Measurements from ENCODE around the gene SEMA3F.

SEMA3F gene

DNA sequence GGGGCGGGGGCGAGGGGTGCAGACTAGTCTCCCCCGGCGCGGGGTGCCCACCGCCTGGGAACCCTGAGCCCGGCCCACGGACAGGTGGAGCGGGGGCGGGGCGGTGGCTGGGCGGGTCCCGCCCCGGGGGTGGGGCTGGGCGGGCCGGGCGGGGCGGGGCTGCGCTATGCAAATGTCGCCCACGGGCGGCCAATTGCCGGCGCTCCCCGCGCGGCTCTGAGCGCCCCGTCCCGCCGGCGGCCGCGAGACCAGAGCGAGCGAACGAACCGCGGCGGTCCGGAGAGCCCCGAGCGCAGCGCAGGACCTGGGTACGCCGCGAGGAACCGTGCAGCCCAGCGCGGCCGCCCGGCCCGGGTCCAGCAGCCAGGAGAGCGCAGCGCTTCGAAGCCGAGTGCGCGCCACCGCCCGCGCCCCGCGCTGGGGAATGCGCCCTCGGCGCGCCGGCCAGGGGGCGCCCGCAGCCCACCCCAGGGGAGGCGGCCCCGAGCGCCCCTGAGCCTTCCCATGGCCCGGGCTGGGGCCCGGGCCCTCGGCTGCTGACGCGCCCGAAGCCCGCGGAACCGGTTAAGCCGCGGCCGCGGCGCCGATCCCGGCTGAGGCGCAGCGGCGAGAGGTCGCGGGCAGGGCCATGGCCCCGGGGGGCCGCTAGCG, at the start of gene SEMA3F:
TSS of gene SEMA3F (plus strand) at position 485 of the 651 bp plus-strand sequence. CDS start 4,299 bp downstream, outside the sequence.
- H3K4me3 ChIP-seq (ENCODE audit: control insufficient read depth, low read depth, low read length), result peak within 1 kb of the TSS; percentile 15
- DNase-seq (ENCODE audit: low read depth), result peak; percentile 35
- no peak for TF ChIP-seq CTCF (conservative IDR thresholded peaks at IDR 0.05; ENCODE audit: control insufficient read depth, insufficient read depth, low read depth, low read length)

DNA sequence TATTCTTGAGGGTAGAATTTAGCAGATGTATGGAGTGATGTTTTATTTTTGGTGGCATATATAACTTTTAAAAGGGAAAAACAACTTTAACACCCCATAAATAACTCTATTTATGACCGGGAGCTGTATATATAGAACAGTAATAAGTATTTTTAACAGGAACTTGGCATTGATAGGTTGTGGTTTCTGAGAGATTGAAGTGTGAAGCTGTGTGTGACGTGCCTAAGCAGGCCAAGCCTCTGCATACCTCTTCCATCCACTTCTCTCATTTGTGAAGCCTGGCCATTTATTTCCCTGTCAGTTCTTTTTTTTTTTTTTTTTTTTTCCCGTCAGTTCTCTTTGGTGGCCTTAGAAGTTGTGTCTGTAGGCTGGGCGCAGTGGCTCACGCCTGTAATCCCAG, 43.4 kb upstream of the SEMA3F start:
- no peak for DNase-seq (ENCODE audit: low read depth)
- TF ChIP-seq CTCF (conservative IDR thresholded peaks at IDR 0.05; ENCODE audit: control insufficient read depth, insufficient read depth, low read depth, low read length), result no peak

DNA sequence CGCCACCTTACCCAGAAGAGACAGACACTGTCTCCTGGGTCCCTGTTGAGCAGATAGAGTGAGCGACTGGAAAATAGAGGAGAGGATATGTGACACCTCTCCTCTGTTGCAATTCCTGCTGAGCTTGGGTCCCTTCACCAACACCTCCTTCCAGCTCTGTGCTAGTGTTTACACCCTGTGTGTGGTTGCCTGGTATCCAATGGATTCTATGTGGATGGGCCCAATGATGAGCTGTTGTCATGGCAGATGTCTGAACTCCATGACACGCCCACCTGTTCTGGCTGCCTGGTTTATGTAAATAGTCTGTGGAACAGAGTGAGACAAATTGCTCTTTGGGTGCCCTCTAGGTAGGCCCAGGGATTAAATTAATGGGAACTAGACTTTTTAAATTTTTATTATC, 42.7 kb upstream of the SEMA3F start:
- no peak for TF ChIP-seq CTCF (conservative IDR thresholded peaks at IDR 0.05; ENCODE audit: control insufficient read depth, insufficient read depth, low read depth, low read length)
- DNase-seq (ENCODE audit: low read depth), result no peak
- H3K4me3 ChIP-seq (ENCODE audit: control insufficient read depth, low read depth, low read length), result no peak overlapping the region

More for the DNA sequence above, 43.4 kb upstream of the SEMA3F start:
- H3K4me3 ChIP-seq (ENCODE audit: control insufficient read depth, low read depth, low read length), result no peak overlapping the region

DNA sequence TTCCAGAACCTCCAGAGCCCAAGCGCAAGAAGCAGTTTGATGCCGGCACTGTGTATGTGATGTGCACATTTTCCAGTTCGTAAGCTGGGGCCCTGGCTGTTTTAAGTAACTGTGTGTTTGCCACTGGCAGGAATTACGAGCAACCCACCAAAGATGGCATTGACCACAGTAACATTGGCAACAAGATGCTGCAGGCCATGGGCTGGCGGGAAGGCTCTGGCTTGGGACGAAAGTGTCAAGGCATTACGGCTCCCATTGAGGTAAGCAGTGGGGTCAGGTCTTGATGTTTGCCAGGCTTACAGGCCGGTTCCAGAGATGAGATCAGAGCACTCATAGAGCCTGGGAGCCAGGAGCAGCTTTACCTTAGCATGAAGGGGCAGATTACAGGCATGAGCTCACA, 38.0 kb upstream of the SEMA3F start:
- no peak overlapping the region for H3K4me3 ChIP-seq (ENCODE audit: control insufficient read depth, low read depth, low read length)
- TF ChIP-seq CTCF (conservative IDR thresholded peaks at IDR 0.05; ENCODE audit: control insufficient read depth, insufficient read depth, low read depth, low read length), result no peak
- no peak for DNase-seq (ENCODE audit: low read depth)

- no peak overlapping the region for H3K4me3 ChIP-seq (ENCODE audit: control insufficient read depth, low read depth, low read length)
- no peak for TF ChIP-seq CTCF (conservative IDR thresholded peaks at IDR 0.05; ENCODE audit: control insufficient read depth, insufficient read depth, low read depth, low read length)
- DNase-seq (ENCODE audit: low read depth), result no peak
Measured at GRCh38 chr3:50118237-50118636, 36.9 kb upstream of the SEMA3F start.

- TF ChIP-seq CTCF (conservative IDR thresholded peaks at IDR 0.05; ENCODE audit: control insufficient read depth, insufficient read depth, low read depth, low read length), result no peak
- no peak for DNase-seq (ENCODE audit: low read depth)
- H3K4me3 ChIP-seq (ENCODE audit: control insufficient read depth, low read depth, low read length), result no peak overlapping the region
Measured at GRCh38 chr3:50119786-50120185, 35.3 kb upstream of the SEMA3F start.
